Calu3 (cell line): ENCODE measurements around the gene DUSP18. TPM values are rescaled to one million over a fixed set of nuclear protein-coding genes. Genes with fewer than 3 reads are reported as not detected.

ENCODE experiments used
- BruUV-seq: library from RNA; stranded (reverse); fragments of 400-500 nt; replicated peaks from 2 replicates; lab custom pipeline; 2021; lab: Mats Ljungman, UMichigan
- CTCF ChIA-PET: fragments of 300-600 bp; sonication (Branson Sonifier 250); formaldehyde crosslinking; loops from one replicate; lab custom pipeline; 2022; ENCODE audit warnings: antibody characterized with exemption; lab: Charles Lee
- DNase-seq: peaks from one replicate; pipeline ENCODE4 v3.0.0; 2022
- H3K27ac Mint-ChIP-seq: one replicate; pipeline ENCODE4 v1.8.0; 2022; ENCODE audit warnings: mixed read lengths; ENCODE audit not compliant: unreplicated experiment
- H3K27me3 Mint-ChIP-seq: one replicate; pipeline ENCODE4 v1.8.0; 2022; ENCODE audit warnings: mixed read lengths; ENCODE audit not compliant: unreplicated experiment
- H3K36me3 Mint-ChIP-seq: one replicate; pipeline ENCODE4 v1.8.0; 2022; ENCODE audit warnings: mild to moderate bottlenecking, moderate library complexity, mixed read lengths; ENCODE audit not compliant: insufficient read depth, unreplicated experiment
- H3K4me1 Mint-ChIP-seq: one replicate; pipeline ENCODE4 v1.8.0; 2022; ENCODE audit warnings: mild to moderate bottlenecking, low read depth, mixed read lengths; ENCODE audit not compliant: unreplicated experiment
- H3K4me3 Mint-ChIP-seq: one replicate; pipeline ENCODE4 v1.8.0; 2022; ENCODE audit warnings: mild to moderate bottlenecking, low read depth, moderate library complexity, mixed read lengths; ENCODE audit not compliant: unreplicated experiment
- H3K9me3 Mint-ChIP-seq: one replicate; pipeline ENCODE4 v1.8.0; 2022; ENCODE audit warnings: low read depth, mixed read lengths; ENCODE audit not compliant: unreplicated experiment
- CTCF ChIP-seq: fragments of 200-600 bp; IDR thresholded peaks from one replicate; pipeline ENCODE4 v1.8.0; 2022; ENCODE audit warnings: antibody characterized with exemption; ENCODE audit not compliant: unreplicated experiment
- intact Hi-C: fragments of 100-400 bp; cut with micrococcal nuclease; formaldehyde crosslinking; loops from one replicate; pipeline ENCODE4 v1.10.0; 2022; ENCODE audit not compliant: unreplicated experiment
- total RNA-seq: library from RNA; stranded (reverse); gene quantifications from 2 replicates; pipeline ENCODE4 v1.2.3, GENCODE V29; 2022

DUSP18 gene
- total RNA-seq, 1 experiment from 2014 or later = 11.6 TPM

- no peaks in the 10 kb centered on the region for H3K36me3 Mint-ChIP-seq
- no peaks in the 10 kb centered on the region for H3K27me3 Mint-ChIP-seq
- TF ChIP-seq CTCF = no peak
- H3K4me3 Mint-ChIP-seq = no peak overlapping the region
- intact Hi-C loops = no loop called here
- no peaks in the 10 kb centered on the region for H3K9me3 Mint-ChIP-seq
- H3K4me1 Mint-ChIP-seq = peaks cover 8% of the 10 kb centered on the region
- BruUV-seq = no TSS peak
- CTCF ChIA-PET = no interaction called here
- H3K27ac Mint-ChIP-seq = no peak overlapping the region
- no peak for DNase-seq
Observed at GRCh38 chr22:30705710-30706651, 38.3 kb upstream of the DUSP18 start.

DNA sequence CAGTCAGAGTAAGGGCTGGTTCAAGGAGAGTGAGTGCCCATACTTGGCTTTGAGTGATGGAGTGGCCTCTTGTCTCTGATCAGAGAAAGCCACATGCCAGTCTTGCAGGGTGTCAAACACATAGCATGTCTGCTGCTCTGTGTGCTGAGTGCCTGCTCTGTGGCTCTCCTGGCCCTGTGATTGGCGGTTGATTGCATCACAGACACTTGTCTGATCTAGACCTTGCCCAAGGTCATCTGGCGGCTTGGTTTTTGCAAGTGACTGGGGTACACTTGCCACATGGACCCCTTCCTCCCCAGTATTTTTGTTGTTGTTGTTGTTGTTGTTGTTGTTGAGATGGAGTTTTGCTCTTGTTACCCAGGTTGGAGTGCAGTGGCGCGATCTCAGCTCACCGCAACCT is 37.3 kb upstream of the DUSP18 start:
- intact Hi-C loops = no loop called here
- Mint-ChIP-seq H3K27me3 (no peaks in the 10 kb centered on the region), H3K4me3 (no peak overlapping the region), H3K27ac (no peak overlapping the region), H3K9me3 (no peaks in the 10 kb centered on the region), H3K36me3 (no peaks in the 10 kb centered on the region), H3K4me1 (peaks cover 8% of the 10 kb centered on the region)
- CTCF ChIA-PET = no interaction called here
- no peak for TF ChIP-seq CTCF
- no peak for DNase-seq
- BruUV-seq = no TSS peak

DNA sequence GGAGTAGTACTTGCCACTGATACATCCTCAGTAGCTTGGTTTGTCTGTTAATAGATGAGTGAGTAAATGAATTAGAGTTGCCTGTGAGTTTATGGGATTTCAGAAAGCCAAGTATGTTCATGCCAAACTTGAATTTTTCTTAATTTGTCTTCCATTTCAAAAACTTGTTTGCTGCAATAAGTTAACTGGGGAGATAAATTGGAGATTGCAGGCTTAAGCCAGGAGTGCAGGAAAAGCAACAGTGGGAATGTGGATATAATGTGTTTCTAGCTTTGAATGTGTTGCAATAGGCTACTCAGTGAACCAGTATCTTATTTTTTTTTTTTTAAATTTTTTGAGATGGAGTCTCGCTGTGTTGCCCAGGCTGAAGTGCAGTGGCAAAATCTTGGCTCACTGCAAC is 35.2 kb upstream of the DUSP18 start:
- H3K36me3 Mint-ChIP-seq = no peaks in the 10 kb centered on the region
- intact Hi-C loops = no loop called here
- no peak for DNase-seq
- no peaks in the 10 kb centered on the region for H3K9me3 Mint-ChIP-seq
- H3K27me3 Mint-ChIP-seq = no peaks in the 10 kb centered on the region
- TF ChIP-seq CTCF = no peak
- H3K4me3 Mint-ChIP-seq = no peak overlapping the region
- no peak overlapping the region for H3K27ac Mint-ChIP-seq
- CTCF ChIA-PET = no interaction called here
- peaks cover 8% of the 10 kb centered on the region for H3K4me1 Mint-ChIP-seq
- no TSS peak for BruUV-seq

DNA sequence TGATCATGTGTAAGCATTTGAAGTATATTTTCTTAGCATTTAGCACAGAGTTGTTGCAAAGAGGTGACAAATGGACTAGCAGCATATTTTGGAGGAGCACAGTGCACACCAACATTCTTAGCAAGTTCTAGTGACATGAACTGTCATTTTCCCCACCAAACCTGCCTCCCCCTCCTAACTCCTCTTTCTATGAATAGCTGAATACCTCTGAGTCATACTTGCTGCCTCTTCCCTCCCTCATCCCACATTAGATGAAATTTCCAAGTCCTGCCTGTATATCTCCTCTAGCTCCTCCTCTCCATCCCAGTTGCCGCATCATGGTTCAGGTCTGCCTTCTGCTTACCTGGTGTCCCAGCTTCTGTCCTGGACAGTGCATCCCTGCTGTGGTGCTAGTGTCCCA is 34.2 kb upstream of the DUSP18 start:
- Mint-ChIP-seq H3K36me3 (no peaks in the 10 kb centered on the region), H3K9me3 (no peaks in the 10 kb centered on the region), H3K27me3 (no peaks in the 10 kb centered on the region), H3K4me3 (no peak overlapping the region), H3K27ac (no peak overlapping the region), H3K4me1 (peaks cover 8% of the 10 kb centered on the region)
- no peak for DNase-seq
- TF ChIP-seq CTCF = no peak
- BruUV-seq = no TSS peak
- intact Hi-C loops = no loop called here
- CTCF ChIA-PET = no interaction called here
